GM13977 (cell line): ENCODE data around the gene SMCO3.
A peak's percentile ranks its signal among the peaks of the same experiment; 100 is the strongest.

Experiments used
- DNase-seq: peaks from one replicate; pipeline ENCODE4 v3.0.0; 2012; ENCODE audit warnings: low spot score
- CTCF ChIP-seq: IDR thresholded peaks from 2 replicates; pipeline ENCODE4 v1.5.1; 2012; ENCODE audit warnings: mild to moderate bottlenecking, control low read depth; ENCODE audit not compliant: insufficient read depth; ENCODE audit errors: extremely low read depth, missing control alignments
- in situ Hi-C: fragments of 300-500 bp; cut with MboI; formaldehyde crosslinking; loops from one replicate; pipeline ENCODE4 v1.12.0; 2022; ENCODE audit warnings: low sequenced_read_pairs, low pct_unique_long_range_greater_than_20kb, mixed read lengths, inconsistent platforms; ENCODE audit not compliant: unreplicated experiment

SMCO3 gene

GRCh38 chr12:14756334-14757143 lies 57.4 kb downstream of the SMCO3 start:
- peak; percentile 28 for TF ChIP-seq CTCF
- in situ Hi-C loops = no loop called here
- DNase-seq = no peak
